ENCODE results near the gene LRP10. TPM values are rescaled to one million over a fixed set of nuclear protein-coding genes. Genes with fewer than 3 reads are reported as not detected.

The LRP10 gene
- total RNA-seq, 1 experiment from 2014 or later: 29.6 TPM

GRCh38 chr14:22920697-22921096 is 49.2 kb downstream of the LRP10 start:
- H3K36me3 ChIP-seq (ENCODE audit: control insufficient read depth, insufficient read depth, low read length): peaks cover 3% of the 10 kb centered on the region; the same call in 1 of the 2 replicates
- H3K27ac Mint-ChIP-seq (ENCODE audit: unreplicated experiment): no peak overlapping the region
- no peaks in the 10 kb centered on the region for H3K9me3 ChIP-seq
- H3K4me3 Mint-ChIP-seq (ENCODE audit: unreplicated experiment): no peak overlapping the region
- no peaks in the 10 kb centered on the region for H3K27me3 ChIP-seq (replicated peaks; ENCODE audit: control insufficient read depth, insufficient read depth, low read length)
- H3K4me1 ChIP-seq: peaks cover 8% of the 10 kb centered on the region
- no peak for DNase-seq
- intact Hi-C loops (cut with micrococcal nuclease; ENCODE audit: unreplicated experiment): no loop called here
- TF ChIP-seq CTCF (IDR thresholded peaks at IDR 0.05; ENCODE audit: insufficient read depth in 1 of 2, low read depth in 1 of 2, low read length in 1 of 2, severe bottlenecking in 1 of 2, unreplicated experiment in 1 of 2): no peak
- H3K36me3 Mint-ChIP-seq (ENCODE audit: insufficient read depth, unreplicated experiment): peaks cover 74% of the 10 kb centered on the region
- peaks cover 6% of the 10 kb centered on the region for H3K4me1 Mint-ChIP-seq (ENCODE audit: low read depth, unreplicated experiment)
- H3K27me3 Mint-ChIP-seq (ENCODE audit: insufficient read depth, unreplicated experiment): peaks cover 2% of the 10 kb centered on the region
- no peak overlapping the region for H3K4me3 ChIP-seq (ENCODE audit: low read depth, low read length)
- BruUV-seq (replicated peaks): no TSS peak
- POLR2A ChIA-PET: no interaction called here
- H3K9me3 Mint-ChIP-seq (ENCODE audit: unreplicated experiment): no peaks in the 10 kb centered on the region
- CTCF ChIA-PET: interaction anchor here (0.6 kb wide), 1 partner anchor 113 kb away, joined by 4 read pairs; no protein-coding TSS in a partner anchor

- Mint-ChIP-seq H3K4me3 (ENCODE audit: unreplicated experiment) (no peak overlapping the region), H3K9me3 (ENCODE audit: unreplicated experiment) (no peaks in the 10 kb centered on the region), H3K36me3 (ENCODE audit: insufficient read depth, unreplicated experiment) (peaks cover 86% of the 10 kb centered on the region), H3K27me3 (ENCODE audit: insufficient read depth, unreplicated experiment) (peaks cover 2% of the 10 kb centered on the region), H3K4me1 (ENCODE audit: low read depth, unreplicated experiment) (peaks cover 6% of the 10 kb centered on the region), H3K27ac (ENCODE audit: unreplicated experiment) (no peak overlapping the region)
- no peak overlapping the region for H3K4me3 ChIP-seq (ENCODE audit: low read depth, low read length)
- no peak for DNase-seq
- H3K4me1 ChIP-seq: peaks cover 8% of the 10 kb centered on the region
- ChIA-PET POLR2A (no interaction called here), CTCF (no interaction called here)
- no peaks in the 10 kb centered on the region for H3K9me3 ChIP-seq
- no peaks in the 10 kb centered on the region for H3K27me3 ChIP-seq (replicated peaks; ENCODE audit: control insufficient read depth, insufficient read depth, low read length)
- BruUV-seq (replicated peaks): no TSS peak
- peaks cover 3% of the 10 kb centered on the region; the same call in 1 of the 2 replicates for H3K36me3 ChIP-seq (ENCODE audit: control insufficient read depth, insufficient read depth, low read length)
- TF ChIP-seq CTCF (IDR thresholded peaks at IDR 0.05; ENCODE audit: insufficient read depth in 1 of 2, low read depth in 1 of 2, low read length in 1 of 2, severe bottlenecking in 1 of 2, unreplicated experiment in 1 of 2): no peak
- intact Hi-C loops (cut with micrococcal nuclease; ENCODE audit: unreplicated experiment): no loop called here
Observed at GRCh38 chr14:22922294-22922693, 50.8 kb downstream of the LRP10 start.

GRCh38 chr14:22923746-22924145 is 52.2 kb downstream of the LRP10 start:
- ChIA-PET CTCF (no interaction called here), POLR2A (interaction anchor here (0.6 kb wide), 1 partner anchor 30 kb away, joined by 4 read pairs; no protein-coding TSS in a partner anchor)
- no peaks in the 10 kb centered on the region for H3K9me3 Mint-ChIP-seq (ENCODE audit: unreplicated experiment)
- no peak overlapping the region for H3K4me3 Mint-ChIP-seq (ENCODE audit: unreplicated experiment)
- BruUV-seq (replicated peaks): no TSS peak
- peaks cover 74% of the 10 kb centered on the region for H3K36me3 Mint-ChIP-seq (ENCODE audit: insufficient read depth, unreplicated experiment)
- TF ChIP-seq CTCF (IDR thresholded peaks at IDR 0.05; ENCODE audit: insufficient read depth in 1 of 2, low read depth in 1 of 2, low read length in 1 of 2, severe bottlenecking in 1 of 2, unreplicated experiment in 1 of 2): no peak
- peaks cover 2% of the 10 kb centered on the region for H3K27me3 Mint-ChIP-seq (ENCODE audit: insufficient read depth, unreplicated experiment)
- H3K27me3 ChIP-seq (replicated peaks; ENCODE audit: control insufficient read depth, insufficient read depth, low read length): no peaks in the 10 kb centered on the region
- H3K4me3 ChIP-seq (ENCODE audit: low read depth, low read length): no peak overlapping the region
- peaks cover 3% of the 10 kb centered on the region for H3K36me3 ChIP-seq (ENCODE audit: control insufficient read depth, insufficient read depth, low read length)
- H3K4me1 Mint-ChIP-seq (ENCODE audit: low read depth, unreplicated experiment): peaks cover 6% of the 10 kb centered on the region
- H3K27ac Mint-ChIP-seq (ENCODE audit: unreplicated experiment): no peak overlapping the region
- DNase-seq: no peak
- intact Hi-C loops (cut with micrococcal nuclease; ENCODE audit: unreplicated experiment): no loop called here
- peaks cover 4% of the 10 kb centered on the region; the same call in 1 of the 2 replicates for H3K4me1 ChIP-seq
- no peaks in the 10 kb centered on the region for H3K9me3 ChIP-seq
